ENCODE measurements around the gene FAM76A. TPM values are rescaled to one million over a fixed set of nuclear protein-coding genes. Genes with fewer than 3 reads are reported as not detected.

Gene FAM76A
- total and polyA plus RNA-seq, 2 donors (not counting 1 experiment from before 2014, with no cell fraction given), result 13.5 to 17.5 TPM

DNA sequence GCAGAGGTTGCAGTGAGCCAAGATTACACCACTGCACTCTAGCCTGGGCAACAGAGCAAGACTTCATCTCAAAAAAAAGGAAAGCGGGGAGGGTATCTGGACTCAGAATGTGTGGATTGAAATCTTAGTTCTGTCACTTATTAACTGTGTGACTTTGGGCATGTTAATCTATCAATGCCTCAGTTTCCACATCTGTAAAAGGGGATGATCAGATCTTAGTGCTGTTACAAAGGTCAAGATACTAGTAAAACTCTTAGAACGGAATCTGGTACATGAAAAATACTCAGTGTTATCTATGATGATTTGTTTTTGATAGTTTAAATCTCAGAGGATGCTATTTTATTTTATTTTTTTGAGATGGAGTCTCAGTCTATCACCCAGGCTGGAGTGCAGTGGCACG lies 10.5 kb downstream of the FAM76A start:
- no peak overlapping the region for H2AFZ ChIP-seq (ENCODE audit: low read length)
- no peaks in the 10 kb centered on the region for H3K27me3 ChIP-seq (ENCODE audit: control insufficient read depth, insufficient read depth, low read length)
- no peak overlapping the region for H3K27ac ChIP-seq (ENCODE audit: insufficient read depth, low read length)
- no peak overlapping the region for H3K4me3 ChIP-seq (replicated peaks in 1 of 4; ENCODE audit: control extremely low read depth in 1 of 4, insufficient read depth in 1 of 4, low read depth in 3 of 4, low read length in 4 of 4)
- no peaks in the 10 kb centered on the region for H4K20me1 ChIP-seq (ENCODE audit: control insufficient read depth, extremely low read depth, insufficient read depth, low read length)
- no peaks in the 10 kb centered on the region for H3K79me2 ChIP-seq (ENCODE audit: control insufficient read depth, insufficient read depth, low read length)
- H3K4me1 ChIP-seq (ENCODE audit: control insufficient read depth, extremely low read depth, insufficient read depth, low read length), result no peaks in the 10 kb centered on the region
- no peak overlapping the region for H3K9ac ChIP-seq (ENCODE audit: insufficient read depth, low read length)
- no peak for DNase-seq (ENCODE audit: low read depth in 2 of 2)
- H3K36me3 ChIP-seq (ENCODE audit: control insufficient read depth, insufficient read depth, low read length), result peaks cover 6% of the 10 kb centered on the region
- no peak overlapping the region for H3K4me2 ChIP-seq (ENCODE audit: extremely low read depth, insufficient read depth, low read length)
- TF ChIP-seq, protein P1, sequence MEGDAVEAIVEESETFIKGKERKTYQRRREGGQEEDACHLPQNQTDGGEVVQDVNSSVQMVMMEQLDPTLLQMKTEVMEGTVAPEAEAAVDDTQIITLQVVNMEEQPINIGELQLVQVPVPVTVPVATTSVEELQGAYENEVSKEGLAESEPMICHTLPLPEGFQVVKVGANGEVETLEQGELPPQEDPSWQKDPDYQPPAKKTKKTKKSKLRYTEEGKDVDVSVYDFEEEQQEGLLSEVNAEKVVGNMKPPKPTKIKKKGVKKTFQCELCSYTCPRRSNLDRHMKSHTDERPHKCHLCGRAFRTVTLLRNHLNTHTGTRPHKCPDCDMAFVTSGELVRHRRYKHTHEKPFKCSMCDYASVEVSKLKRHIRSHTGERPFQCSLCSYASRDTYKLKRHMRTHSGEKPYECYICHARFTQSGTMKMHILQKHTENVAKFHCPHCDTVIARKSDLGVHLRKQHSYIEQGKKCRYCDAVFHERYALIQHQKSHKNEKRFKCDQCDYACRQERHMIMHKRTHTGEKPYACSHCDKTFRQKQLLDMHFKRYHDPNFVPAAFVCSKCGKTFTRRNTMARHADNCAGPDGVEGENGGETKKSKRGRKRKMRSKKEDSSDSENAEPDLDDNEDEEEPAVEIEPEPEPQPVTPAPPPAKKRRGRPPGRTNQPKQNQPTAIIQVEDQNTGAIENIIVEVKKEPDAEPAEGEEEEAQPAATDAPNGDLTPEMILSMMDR (conservative IDR thresholded peaks at IDR 0.05 in 1 of 2, IDR thresholded peaks at IDR 0.05 in 1 of 2; ENCODE audit: low read depth in 1 of 2, low read length in 2 of 2), result no peak
- no peak for TF ChIP-seq EZH2 (IDR thresholded peaks at IDR 0.05; ENCODE audit: low read length, missing control alignments)
- H3K9me3 ChIP-seq (ENCODE audit: control insufficient read depth, insufficient read depth, low read depth, low read length), result no peaks in the 10 kb centered on the region

DNA sequence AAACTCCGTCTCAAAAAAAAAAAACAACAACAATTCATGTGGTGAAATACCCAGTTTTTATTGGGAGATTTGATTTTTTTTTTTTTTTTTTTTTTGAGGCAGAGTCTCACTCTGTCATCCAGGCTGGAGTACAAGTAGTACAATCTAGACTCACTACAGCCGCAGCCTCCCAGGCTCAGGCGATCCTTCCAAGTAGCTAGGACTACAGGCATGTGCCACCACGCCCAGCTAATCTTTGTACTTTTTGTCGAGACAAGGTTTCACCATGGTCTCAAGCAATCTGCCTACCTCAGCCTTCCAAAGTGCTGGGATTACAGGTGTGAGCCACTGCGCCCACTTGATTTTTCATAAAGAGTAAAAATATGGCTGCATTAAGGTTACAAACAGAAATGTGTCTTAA lies 15.4 kb downstream of the FAM76A start:
- no peak overlapping the region for H3K4me3 ChIP-seq (replicated peaks in 1 of 4; ENCODE audit: control extremely low read depth in 1 of 4, insufficient read depth in 1 of 4, low read depth in 3 of 4, low read length in 4 of 4)
- H4K20me1 ChIP-seq (ENCODE audit: control insufficient read depth, extremely low read depth, insufficient read depth, low read length), result no peaks in the 10 kb centered on the region
- TF ChIP-seq, protein P1 (conservative IDR thresholded peaks at IDR 0.05 in 1 of 2, IDR thresholded peaks at IDR 0.05 in 1 of 2; ENCODE audit: low read depth in 1 of 2, low read length in 2 of 2), result no peak
- no peak overlapping the region for H3K27ac ChIP-seq (ENCODE audit: insufficient read depth, low read length)
- DNase-seq (ENCODE audit: low read depth in 2 of 2), result no peak
- H3K9ac ChIP-seq (ENCODE audit: insufficient read depth, low read length), result no peak overlapping the region
- H3K4me2 ChIP-seq (ENCODE audit: extremely low read depth, insufficient read depth, low read length), result no peak overlapping the region
- no peak overlapping the region for H2AFZ ChIP-seq (ENCODE audit: low read length)
- no peaks in the 10 kb centered on the region for H3K9me3 ChIP-seq (ENCODE audit: control insufficient read depth, insufficient read depth, low read depth, low read length)
- no peaks in the 10 kb centered on the region for H3K4me1 ChIP-seq (ENCODE audit: control insufficient read depth, extremely low read depth, insufficient read depth, low read length)
- peaks cover 8% of the 10 kb centered on the region for H3K36me3 ChIP-seq (ENCODE audit: control insufficient read depth, insufficient read depth, low read length)
- H3K27me3 ChIP-seq (ENCODE audit: control insufficient read depth, insufficient read depth, low read length), result no peaks in the 10 kb centered on the region
- no peaks in the 10 kb centered on the region for H3K79me2 ChIP-seq (ENCODE audit: control insufficient read depth, insufficient read depth, low read length)

DNA sequence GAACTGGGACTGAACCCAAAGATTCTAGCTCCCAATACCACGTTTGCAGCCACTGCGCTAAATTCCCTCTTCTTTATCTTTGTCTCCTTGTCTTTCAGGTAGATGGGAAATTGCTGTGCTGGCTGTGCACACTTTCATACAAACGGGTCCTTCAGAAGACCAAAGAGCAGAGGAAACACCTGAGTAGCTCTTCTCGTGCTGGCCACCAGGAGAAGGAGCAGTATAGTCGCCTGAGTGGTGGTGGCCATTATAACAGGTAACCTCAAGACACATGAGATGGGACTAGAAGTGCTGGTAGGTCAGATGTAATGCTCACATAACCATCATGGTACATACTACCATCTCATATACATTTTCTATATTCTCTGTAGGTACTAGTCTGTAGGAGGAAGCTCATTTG lies 18.8 kb downstream of the FAM76A start:
- no peaks in the 10 kb centered on the region for H4K20me1 ChIP-seq (ENCODE audit: control insufficient read depth, extremely low read depth, insufficient read depth, low read length)
- TF ChIP-seq, protein P1 (conservative IDR thresholded peaks at IDR 0.05 in 1 of 2, IDR thresholded peaks at IDR 0.05 in 1 of 2; ENCODE audit: low read depth in 1 of 2, low read length in 2 of 2), result no peak
- TF ChIP-seq EZH2 (IDR thresholded peaks at IDR 0.05; ENCODE audit: low read length, missing control alignments), result no peak
- H3K9ac ChIP-seq (ENCODE audit: insufficient read depth, low read length), result no peak overlapping the region
- no peak for DNase-seq (ENCODE audit: low read depth in 2 of 2)
- no peaks in the 10 kb centered on the region for H3K4me1 ChIP-seq (ENCODE audit: control insufficient read depth, extremely low read depth, insufficient read depth, low read length)
- no peaks in the 10 kb centered on the region for H3K27me3 ChIP-seq (ENCODE audit: control insufficient read depth, insufficient read depth, low read length)
- H3K4me2 ChIP-seq (ENCODE audit: extremely low read depth, insufficient read depth, low read length), result no peak overlapping the region
- no peaks in the 10 kb centered on the region for H3K79me2 ChIP-seq (ENCODE audit: control insufficient read depth, insufficient read depth, low read length)
- no peak overlapping the region for H3K4me3 ChIP-seq (replicated peaks in 1 of 4; ENCODE audit: control extremely low read depth in 1 of 4, insufficient read depth in 1 of 4, low read depth in 3 of 4, low read length in 4 of 4)
- no peaks in the 10 kb centered on the region for H3K9me3 ChIP-seq (ENCODE audit: control insufficient read depth, insufficient read depth, low read depth, low read length)
- no peak overlapping the region for H2AFZ ChIP-seq (ENCODE audit: low read length)
- H3K27ac ChIP-seq (ENCODE audit: insufficient read depth, low read length), result no peak overlapping the region
- peaks cover 8% of the 10 kb centered on the region for H3K36me3 ChIP-seq (ENCODE audit: control insufficient read depth, insufficient read depth, low read length)
